Progenitor cell of endocrine pancreas (in vitro differentiated cells): ENCODE measurements around the gene TBX4. TPM values are rescaled to one million over a fixed set of nuclear protein-coding genes. Genes with fewer than 3 reads are reported as not detected.

Experiments
- DNase-seq: peaks from one replicate; pipeline ENCODE4 v3.0.0; 2021; ENCODE audit warnings: low spot score; ENCODE audit not compliant: unreplicated experiment
- H3K27ac Mint-ChIP-seq: 2 replicates; pipeline ENCODE4 v1.8.0; 2021; ENCODE audit warnings: mild to moderate bottlenecking, moderate library complexity, mixed read lengths
- H3K27me3 Mint-ChIP-seq: 2 replicates; pipeline ENCODE4 v1.8.0; 2021; ENCODE audit warnings: mixed read lengths
- H3K36me3 Mint-ChIP-seq: 2 replicates; pipeline ENCODE4 v1.8.0; 2022; ENCODE audit warnings: mixed read lengths; ENCODE audit not compliant: insufficient read depth
- H3K4me1 Mint-ChIP-seq: 2 replicates; pipeline ENCODE4 v1.8.0; 2021; ENCODE audit warnings: low read depth, mixed read lengths
- H3K4me3 Mint-ChIP-seq: 2 replicates; pipeline ENCODE4 v1.8.0; 2021; ENCODE audit warnings: low read depth, mild to moderate bottlenecking, moderate library complexity, mixed read lengths
- H3K9me3 Mint-ChIP-seq: 2 replicates; pipeline ENCODE4 v1.8.0; 2021; ENCODE audit warnings: low read depth, mixed read lengths
- total RNA-seq: library from RNA; stranded (reverse); gene quantifications from 2 replicates; pipeline ENCODE4 v1.2.1, GENCODE V29; 2021
- TF ChIP-seq, protein P1 (sequence below): fragments of 200-600 bp; sonication (generic); IDR thresholded peaks from one replicate; pipeline ENCODE4 v1.5.0; 2021; ENCODE audit warnings: antibody characterized with exemption, mild to moderate bottlenecking; ENCODE audit not compliant: unreplicated experiment

TBX4 gene
- total RNA-seq, 1 donor from 2014 or later, result not detected

DNA sequence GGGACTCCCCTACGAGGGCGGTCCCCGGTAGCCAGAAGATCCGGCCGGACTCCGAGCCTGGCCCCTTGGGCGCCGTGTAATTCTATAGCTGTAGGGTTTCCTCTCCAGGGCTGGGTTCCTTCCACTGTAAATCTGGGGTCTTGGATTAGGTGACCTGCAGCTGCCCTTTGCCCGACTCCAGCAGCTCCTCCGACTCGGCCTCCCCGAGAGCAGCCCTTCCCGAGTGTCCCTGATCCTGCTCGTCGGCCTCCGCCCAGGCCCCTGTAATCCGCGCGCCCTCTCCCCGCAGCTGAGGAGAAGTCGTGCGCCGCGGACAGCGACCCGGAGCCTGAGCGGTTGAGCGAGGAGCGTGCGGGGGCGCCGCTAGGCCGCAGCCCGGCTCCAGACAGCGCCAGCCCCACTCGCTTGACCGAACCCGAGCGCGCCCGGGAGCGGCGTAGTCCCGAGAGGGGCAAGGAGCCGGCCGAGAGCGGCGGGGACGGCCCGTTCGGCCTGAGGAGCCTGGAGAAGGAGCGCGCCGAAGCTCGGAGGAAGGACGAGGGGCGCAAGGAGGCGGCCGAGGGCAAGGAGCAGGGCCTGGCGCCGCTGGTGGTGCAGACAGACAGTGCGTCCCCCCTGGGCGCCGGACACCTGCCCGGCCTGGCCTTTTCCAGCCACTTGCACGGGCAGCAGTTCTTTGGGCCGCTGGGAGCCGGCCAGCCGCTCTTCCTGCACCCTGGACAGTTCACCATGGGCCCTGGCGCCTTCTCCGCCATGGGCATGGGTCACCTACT is 47.1 kb upstream of the TBX4 start:
- peaks cover 8% of the 10 kb centered on the region for H3K4me1 Mint-ChIP-seq
- no peaks in the 10 kb centered on the region for H3K36me3 Mint-ChIP-seq
- no peak for DNase-seq
- H3K9me3 Mint-ChIP-seq, result no peaks in the 10 kb centered on the region
- TF ChIP-seq, protein P1, sequence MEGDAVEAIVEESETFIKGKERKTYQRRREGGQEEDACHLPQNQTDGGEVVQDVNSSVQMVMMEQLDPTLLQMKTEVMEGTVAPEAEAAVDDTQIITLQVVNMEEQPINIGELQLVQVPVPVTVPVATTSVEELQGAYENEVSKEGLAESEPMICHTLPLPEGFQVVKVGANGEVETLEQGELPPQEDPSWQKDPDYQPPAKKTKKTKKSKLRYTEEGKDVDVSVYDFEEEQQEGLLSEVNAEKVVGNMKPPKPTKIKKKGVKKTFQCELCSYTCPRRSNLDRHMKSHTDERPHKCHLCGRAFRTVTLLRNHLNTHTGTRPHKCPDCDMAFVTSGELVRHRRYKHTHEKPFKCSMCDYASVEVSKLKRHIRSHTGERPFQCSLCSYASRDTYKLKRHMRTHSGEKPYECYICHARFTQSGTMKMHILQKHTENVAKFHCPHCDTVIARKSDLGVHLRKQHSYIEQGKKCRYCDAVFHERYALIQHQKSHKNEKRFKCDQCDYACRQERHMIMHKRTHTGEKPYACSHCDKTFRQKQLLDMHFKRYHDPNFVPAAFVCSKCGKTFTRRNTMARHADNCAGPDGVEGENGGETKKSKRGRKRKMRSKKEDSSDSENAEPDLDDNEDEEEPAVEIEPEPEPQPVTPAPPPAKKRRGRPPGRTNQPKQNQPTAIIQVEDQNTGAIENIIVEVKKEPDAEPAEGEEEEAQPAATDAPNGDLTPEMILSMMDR, result peak; percentile 15
- no peak overlapping the region for H3K27ac Mint-ChIP-seq
- no peak overlapping the region for H3K4me3 Mint-ChIP-seq
- H3K27me3 Mint-ChIP-seq, result peaks cover 77% of the 10 kb centered on the region

DNA sequence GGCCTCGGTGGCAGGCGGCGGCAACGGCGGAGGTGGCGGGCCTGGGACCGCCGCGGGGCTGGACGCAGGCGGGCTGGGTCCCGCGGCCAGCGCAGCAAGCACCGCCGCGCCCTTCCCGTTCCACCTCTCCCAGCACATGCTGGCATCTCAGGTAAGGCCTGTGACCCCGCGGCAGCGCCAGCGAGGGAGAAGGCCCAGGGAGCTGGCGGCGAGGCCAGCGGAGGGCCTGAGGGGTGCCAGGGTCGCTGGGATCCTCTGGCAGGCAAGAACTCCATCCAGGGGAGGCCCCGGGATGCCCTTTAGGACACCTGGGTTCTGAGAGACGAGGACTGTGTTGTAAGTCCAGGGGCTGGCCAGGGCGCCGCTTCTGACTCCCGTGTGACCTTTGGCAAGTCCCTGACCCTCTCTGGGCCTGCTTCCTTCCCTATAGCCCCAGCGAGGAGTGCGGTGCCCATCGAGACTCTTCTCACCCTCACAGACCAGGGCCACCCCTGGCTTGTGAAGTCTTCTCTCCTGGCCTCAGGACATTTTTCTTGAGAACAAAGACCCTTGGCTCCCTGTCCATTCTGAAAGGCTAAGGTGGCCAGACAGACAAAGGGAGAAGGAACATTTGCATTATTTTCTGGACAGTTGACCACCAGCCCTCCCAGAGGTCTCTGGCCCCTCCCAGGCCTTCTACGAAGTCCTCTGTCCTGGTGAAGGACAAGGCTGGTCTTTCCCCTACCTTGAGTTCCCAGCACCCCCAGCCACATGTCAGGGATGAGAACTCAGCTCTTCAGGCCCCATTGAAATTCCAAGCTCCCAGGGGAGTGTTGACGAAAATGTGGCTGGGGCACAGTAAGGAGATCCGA is 46.3 kb upstream of the TBX4 start:
- H3K4me3 Mint-ChIP-seq, result no peak overlapping the region
- H3K4me1 Mint-ChIP-seq, result peaks cover 8% of the 10 kb centered on the region
- H3K27ac Mint-ChIP-seq, result no peak overlapping the region
- DNase-seq, result no peak
- no peaks in the 10 kb centered on the region for H3K9me3 Mint-ChIP-seq
- H3K36me3 Mint-ChIP-seq, result no peaks in the 10 kb centered on the region
- H3K27me3 Mint-ChIP-seq, result peaks cover 78% of the 10 kb centered on the region
- TF ChIP-seq, protein P1, result no peak

DNA sequence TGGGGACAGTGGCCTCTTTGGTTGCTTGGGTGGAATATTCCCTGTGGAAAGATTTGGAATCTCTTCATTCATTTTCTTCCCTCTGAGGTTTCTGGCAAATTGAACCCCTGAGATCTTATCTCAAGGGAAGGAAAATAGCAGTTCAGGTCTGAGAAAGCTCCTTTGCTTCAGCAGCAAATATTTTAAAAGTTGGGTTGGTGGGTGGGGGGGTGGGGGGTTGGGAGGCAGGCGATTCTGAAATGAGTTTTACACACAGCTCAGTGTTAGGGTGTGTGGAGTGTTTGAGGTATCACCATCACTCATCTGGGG is 45.7 kb upstream of the TBX4 start:
- no peak for DNase-seq
- TF ChIP-seq, protein P1, result no peak
- no peaks in the 10 kb centered on the region for H3K36me3 Mint-ChIP-seq
- no peak overlapping the region for H3K4me3 Mint-ChIP-seq
- H3K4me1 Mint-ChIP-seq, result peaks cover 8% of the 10 kb centered on the region
- peaks cover 73% of the 10 kb centered on the region for H3K27me3 Mint-ChIP-seq
- no peaks in the 10 kb centered on the region for H3K9me3 Mint-ChIP-seq
- H3K27ac Mint-ChIP-seq, result no peak overlapping the region

DNA sequence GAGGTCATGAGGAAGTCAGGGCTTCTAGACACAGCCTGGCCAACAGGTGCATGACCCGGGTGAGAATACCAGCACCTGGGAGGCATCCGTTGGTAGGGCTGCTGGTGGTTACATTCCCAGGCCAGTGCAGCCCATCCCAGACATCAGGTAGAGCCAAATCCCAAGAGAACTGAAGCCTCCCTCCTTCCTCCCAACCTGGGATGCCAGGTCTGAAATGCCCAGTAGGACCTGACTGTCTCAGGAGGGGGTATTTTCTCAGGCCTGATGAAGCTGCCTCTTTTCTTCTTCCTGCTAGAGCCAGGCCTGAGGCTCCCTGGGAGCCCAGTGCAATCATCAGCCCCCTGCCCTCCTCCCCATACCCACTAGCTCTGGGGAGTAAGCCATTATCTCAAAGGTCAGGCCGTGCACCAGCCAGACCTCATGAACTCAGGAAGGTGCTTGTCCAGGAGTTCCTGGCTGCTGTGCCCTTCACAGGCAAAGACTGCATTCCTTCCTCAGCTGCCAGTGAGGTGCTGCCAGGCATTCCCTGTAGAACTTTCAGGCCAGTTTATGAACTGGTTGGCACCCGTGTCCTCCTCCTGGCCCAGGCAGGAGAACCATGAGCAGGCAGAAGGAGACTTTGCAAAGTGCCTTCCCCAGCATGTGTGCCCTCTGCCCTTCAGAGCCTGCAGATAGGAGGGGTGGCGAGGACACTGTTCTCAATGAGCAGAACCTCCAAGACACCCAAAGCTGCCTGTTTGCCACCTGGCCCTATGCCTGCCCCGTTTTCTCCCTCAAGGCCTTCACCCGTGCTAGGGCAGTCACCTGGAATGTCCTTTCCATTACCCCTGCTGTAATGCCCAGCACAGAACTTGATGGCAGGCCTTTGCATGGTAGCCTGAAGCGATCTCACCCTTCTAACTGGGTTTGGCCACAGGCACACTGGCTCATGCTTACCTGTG is 45.0 kb upstream of the TBX4 start:
- no peak for DNase-seq
- H3K27me3 Mint-ChIP-seq, result peaks cover 66% of the 10 kb centered on the region
- H3K4me3 Mint-ChIP-seq, result no peak overlapping the region
- H3K27ac Mint-ChIP-seq, result no peak overlapping the region
- H3K36me3 Mint-ChIP-seq, result no peaks in the 10 kb centered on the region
- peaks cover 8% of the 10 kb centered on the region for H3K4me1 Mint-ChIP-seq
- TF ChIP-seq, protein P1, result no peak
- H3K9me3 Mint-ChIP-seq, result no peaks in the 10 kb centered on the region
